Activated naive CD8-positive, alpha-beta T cell treated with anti-CD3 and anti-CD28 coated beads, Interleukin-2, amount 50 U/mL, for 24 hours (primary cell): ENCODE measurements around the gene FGFBP2.
"Not testable (repeated sequence)": the region's sequence is repeated elsewhere in the genome, so short reads cannot be mapped to it uniquely, and the experiment has no call there.

Source experiments
- ATAC-seq: fragments of 150-1000 bp; cut with Tn5 transposase; one replicate; pipeline ENCODE4 v1.10.0; 2021
- DNase-seq: peaks from one replicate; pipeline ENCODE4 v3.0.0; 2021
- H3K27ac Mint-ChIP-seq: one replicate; pipeline ENCODE4 v1.8.0; 2021; ENCODE audit warnings: mild to moderate bottlenecking, mixed read lengths
- H3K27me3 Mint-ChIP-seq: one replicate; pipeline ENCODE4 v1.8.0; 2021; ENCODE audit warnings: mixed read lengths
- H3K36me3 Mint-ChIP-seq: one replicate; pipeline ENCODE4 v1.8.0; 2021; ENCODE audit warnings: low read depth, mixed read lengths
- H3K4me1 Mint-ChIP-seq: one replicate; pipeline ENCODE4 v1.8.0; 2021; ENCODE audit warnings: mixed read lengths
- H3K4me3 Mint-ChIP-seq: one replicate; pipeline ENCODE4 v1.8.0; 2021; ENCODE audit warnings: mild to moderate bottlenecking, moderate library complexity, mixed read lengths
- H3K9me3 Mint-ChIP-seq: one replicate; pipeline ENCODE4 v1.8.0; 2021; ENCODE audit warnings: mixed read lengths

FGFBP2 gene

GRCh38 chr4:15928883-15929282 lies 34.1 kb downstream of the FGFBP2 start:
- no peak overlapping the region for H3K4me3 Mint-ChIP-seq
- no peaks in the 10 kb centered on the region for H3K36me3 Mint-ChIP-seq
- no peaks in the 10 kb centered on the region for H3K9me3 Mint-ChIP-seq
- H3K4me1 Mint-ChIP-seq, result peaks cover 14% of the 10 kb centered on the region
- ATAC-seq (peak; percentile 14), DNase-seq (no peak)
- no peak overlapping the region for H3K27ac Mint-ChIP-seq
- H3K27me3 Mint-ChIP-seq, result peaks cover 5% of the 10 kb centered on the region

- ATAC-seq (no peak), DNase-seq (no peak)
- Mint-ChIP-seq H3K27ac (no peak overlapping the region), H3K27me3 (peaks cover 11% of the 10 kb centered on the region), H3K36me3 (no peaks in the 10 kb centered on the region), H3K9me3 (no peaks in the 10 kb centered on the region), H3K4me1 (peaks cover 14% of the 10 kb centered on the region), H3K4me3 (no peak overlapping the region)
Observed at GRCh38 chr4:15926486-15926885, 36.5 kb downstream of the FGFBP2 start.

GRCh38 chr4:15925830-15926229 lies 37.1 kb downstream of the FGFBP2 start:
- H3K27ac Mint-ChIP-seq, result no peak overlapping the region
- H3K9me3 Mint-ChIP-seq, result no peaks in the 10 kb centered on the region
- H3K27me3 Mint-ChIP-seq, result peaks cover 11% of the 10 kb centered on the region

GRCh38 chr4:15921592-15921932 lies 41.4 kb downstream of the FGFBP2 start:
- ATAC-seq, result no peak
- H3K27ac Mint-ChIP-seq, result no peak overlapping the region
- no peaks in the 10 kb centered on the region for H3K9me3 Mint-ChIP-seq
- H3K27me3 Mint-ChIP-seq, result peaks cover 11% of the 10 kb centered on the region
- H3K4me1 Mint-ChIP-seq, result no peaks in the 10 kb centered on the region
- DNase-seq, result no peak
- no peak overlapping the region for H3K4me3 Mint-ChIP-seq
- H3K36me3 Mint-ChIP-seq, result no peaks in the 10 kb centered on the region

More at GRCh38 chr4:15925830-15926229, 37.1 kb downstream of the FGFBP2 start:
- DNase-seq (no peak), ATAC-seq (no peak)
- H3K4me3 Mint-ChIP-seq, result no peak overlapping the region
- no peaks in the 10 kb centered on the region for H3K36me3 Mint-ChIP-seq
- peaks cover 13% of the 10 kb centered on the region for H3K4me1 Mint-ChIP-seq

- peaks cover 11% of the 10 kb centered on the region for H3K27me3 Mint-ChIP-seq
- H3K9me3 Mint-ChIP-seq, result no peaks in the 10 kb centered on the region
- no peak overlapping the region for H3K4me3 Mint-ChIP-seq
- no peaks in the 10 kb centered on the region for H3K4me1 Mint-ChIP-seq
- ATAC-seq (peak; percentile 24), DNase-seq (no peak)
- H3K36me3 Mint-ChIP-seq, result no peaks in the 10 kb centered on the region
- H3K27ac Mint-ChIP-seq, result no peak overlapping the region
Observed at GRCh38 chr4:15920723-15921591, 42.0 kb downstream of the FGFBP2 start.

- H3K9me3 Mint-ChIP-seq, result no peaks in the 10 kb centered on the region
- ATAC-seq, result no peak
- H3K27me3 Mint-ChIP-seq, result peaks cover 12% of the 10 kb centered on the region
- peaks cover 13% of the 10 kb centered on the region for H3K4me1 Mint-ChIP-seq
- no peak overlapping the region for H3K27ac Mint-ChIP-seq
- no peak for DNase-seq
- no peak overlapping the region for H3K4me3 Mint-ChIP-seq
- H3K36me3 Mint-ChIP-seq, result no peaks in the 10 kb centered on the region
Observed at GRCh38 chr4:15918484-15919129, 44.4 kb downstream of the FGFBP2 start.

GRCh38 chr4:15917297-15917696 lies 45.7 kb downstream of the FGFBP2 start:
- H3K36me3 Mint-ChIP-seq, result no peaks in the 10 kb centered on the region

GRCh38 chr4:15916358-15916757 lies 46.6 kb downstream of the FGFBP2 start:
- not testable (repeated sequence) for ATAC-seq, H3K9me3 Mint-ChIP-seq, H3K4me3 Mint-ChIP-seq, H3K27ac Mint-ChIP-seq, DNase-seq, H3K36me3 Mint-ChIP-seq, H3K27me3 Mint-ChIP-seq
- H3K4me1 Mint-ChIP-seq, result peaks cover 13% of the 10 kb centered on the region

More at GRCh38 chr4:15917297-15917696, 45.7 kb downstream of the FGFBP2 start:
- no peaks in the 10 kb centered on the region for H3K9me3 Mint-ChIP-seq
- no peak overlapping the region for H3K4me3 Mint-ChIP-seq
- no peak for ATAC-seq
- DNase-seq, result no peak
- peaks cover 8% of the 10 kb centered on the region for H3K27me3 Mint-ChIP-seq
- peaks cover 13% of the 10 kb centered on the region for H3K4me1 Mint-ChIP-seq
- H3K27ac Mint-ChIP-seq, result no peak overlapping the region

GRCh38 chr4:15914736-15915135 lies 48.2 kb downstream of the FGFBP2 start:
- Mint-ChIP-seq H3K27ac (no peak overlapping the region), H3K9me3 (no peaks in the 10 kb centered on the region), H3K27me3 (peaks cover 8% of the 10 kb centered on the region), H3K4me1 (peaks cover 13% of the 10 kb centered on the region), H3K36me3 (no peaks in the 10 kb centered on the region), H3K4me3 (no peak overlapping the region)
- ATAC-seq, result peak; percentile 52
- DNase-seq, result no peak

- Mint-ChIP-seq H3K27ac (no peak overlapping the region), H3K27me3 (peaks cover 8% of the 10 kb centered on the region), H3K36me3 (no peaks in the 10 kb centered on the region), H3K4me1 (peaks cover 13% of the 10 kb centered on the region), H3K9me3 (no peaks in the 10 kb centered on the region), H3K4me3 (no peak overlapping the region)
- no peak for ATAC-seq
- no peak for DNase-seq
Observed at GRCh38 chr4:15914291-15914690, 48.7 kb downstream of the FGFBP2 start.

GRCh38 chr4:15913631-15913970 lies 49.4 kb downstream of the FGFBP2 start:
- Mint-ChIP-seq H3K36me3 (no peaks in the 10 kb centered on the region), H3K4me3 (no peak overlapping the region), H3K4me1 (peaks cover 13% of the 10 kb centered on the region), H3K9me3 (no peaks in the 10 kb centered on the region), H3K27ac (no peak overlapping the region), H3K27me3 (peaks cover 10% of the 10 kb centered on the region)
- DNase-seq (no peak), ATAC-seq (no peak)

- ATAC-seq (no peak), DNase-seq (no peak)
- no peaks in the 10 kb centered on the region for H3K36me3 Mint-ChIP-seq
- H3K4me3 Mint-ChIP-seq, result no peak overlapping the region
- no peak overlapping the region for H3K27ac Mint-ChIP-seq
- peaks cover 10% of the 10 kb centered on the region for H3K27me3 Mint-ChIP-seq
- no peaks in the 10 kb centered on the region for H3K9me3 Mint-ChIP-seq
- H3K4me1 Mint-ChIP-seq, result peaks cover 13% of the 10 kb centered on the region
Observed at GRCh38 chr4:15912961-15913630, 49.9 kb downstream of the FGFBP2 start.

- Mint-ChIP-seq H3K9me3 (no peaks in the 10 kb centered on the region), H3K27me3 (peaks cover 10% of the 10 kb centered on the region), H3K4me1 (peaks cover 13% of the 10 kb centered on the region), H3K4me3 (no peak overlapping the region), H3K36me3 (no peaks in the 10 kb centered on the region), H3K27ac (no peak overlapping the region)
- DNase-seq (no peak), ATAC-seq (no peak)
Observed at GRCh38 chr4:15912236-15912635, 50.7 kb downstream of the FGFBP2 start.
